Dedifferentiated amniotic fluid mesenchymal stem cell (primary cell): ENCODE data around the gene SCYL2.
"Not testable (repeated sequence)": the region's sequence is repeated elsewhere in the genome, so short reads cannot be mapped to it uniquely, and the experiment has no call there.

ENCODE experiments used
- DNase-seq: peaks from one replicate; pipeline ENCODE4 v3.0.0-alpha.2; 2016; ENCODE audit errors: extremely low spot score

SCYL2 gene, protein sequence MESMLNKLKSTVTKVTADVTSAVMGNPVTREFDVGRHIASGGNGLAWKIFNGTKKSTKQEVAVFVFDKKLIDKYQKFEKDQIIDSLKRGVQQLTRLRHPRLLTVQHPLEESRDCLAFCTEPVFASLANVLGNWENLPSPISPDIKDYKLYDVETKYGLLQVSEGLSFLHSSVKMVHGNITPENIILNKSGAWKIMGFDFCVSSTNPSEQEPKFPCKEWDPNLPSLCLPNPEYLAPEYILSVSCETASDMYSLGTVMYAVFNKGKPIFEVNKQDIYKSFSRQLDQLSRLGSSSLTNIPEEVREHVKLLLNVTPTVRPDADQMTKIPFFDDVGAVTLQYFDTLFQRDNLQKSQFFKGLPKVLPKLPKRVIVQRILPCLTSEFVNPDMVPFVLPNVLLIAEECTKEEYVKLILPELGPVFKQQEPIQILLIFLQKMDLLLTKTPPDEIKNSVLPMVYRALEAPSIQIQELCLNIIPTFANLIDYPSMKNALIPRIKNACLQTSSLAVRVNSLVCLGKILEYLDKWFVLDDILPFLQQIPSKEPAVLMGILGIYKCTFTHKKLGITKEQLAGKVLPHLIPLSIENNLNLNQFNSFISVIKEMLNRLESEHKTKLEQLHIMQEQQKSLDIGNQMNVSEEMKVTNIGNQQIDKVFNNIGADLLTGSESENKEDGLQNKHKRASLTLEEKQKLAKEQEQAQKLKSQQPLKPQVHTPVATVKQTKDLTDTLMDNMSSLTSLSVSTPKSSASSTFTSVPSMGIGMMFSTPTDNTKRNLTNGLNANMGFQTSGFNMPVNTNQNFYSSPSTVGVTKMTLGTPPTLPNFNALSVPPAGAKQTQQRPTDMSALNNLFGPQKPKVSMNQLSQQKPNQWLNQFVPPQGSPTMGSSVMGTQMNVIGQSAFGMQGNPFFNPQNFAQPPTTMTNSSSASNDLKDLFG

DNA sequence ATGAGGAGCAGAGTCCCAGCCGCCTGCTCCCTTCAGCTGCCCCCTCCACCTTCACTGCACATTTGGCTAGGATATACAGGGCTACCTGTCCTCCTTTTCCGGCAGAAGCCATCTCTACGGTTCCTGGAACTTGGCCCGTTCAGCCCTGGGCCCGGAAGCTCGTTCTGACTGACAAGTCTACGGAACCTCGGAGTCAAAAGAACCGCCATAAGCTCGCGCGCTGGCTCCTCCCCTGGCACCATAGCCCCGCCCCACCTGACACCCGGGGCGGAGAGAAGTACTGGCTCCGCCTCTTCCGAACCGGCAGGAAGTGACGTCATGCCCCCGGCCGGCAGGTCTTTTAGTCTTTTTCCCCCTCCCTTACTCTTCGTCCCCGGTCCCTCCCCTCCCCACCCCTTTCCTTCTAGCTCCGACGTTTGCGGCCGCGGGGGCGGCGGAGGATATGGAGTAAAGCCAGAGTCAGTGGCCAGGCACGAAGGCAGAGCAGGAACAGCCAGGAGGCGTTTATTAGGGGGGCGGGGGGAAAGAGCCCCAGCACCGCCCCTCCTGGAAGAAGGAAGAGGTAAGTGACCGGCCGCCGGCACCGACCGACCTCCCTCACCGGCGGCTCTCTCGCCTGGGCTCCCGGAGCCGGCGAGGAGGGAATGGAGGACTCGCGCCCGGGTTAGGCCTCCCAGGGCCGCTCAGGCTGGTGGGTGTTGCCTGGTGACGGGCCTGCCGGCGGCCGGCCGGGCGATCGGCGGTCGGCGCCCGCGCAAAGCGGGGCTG is at the start of gene SCYL2, which contains the start of gene DEPDC4:
Gene SCYL2, plus strand, starts transcription at position 343 of the 768 bp plus-strand sequence. CDS start 15,794 bp downstream, outside the sequence.
Gene DEPDC4, minus strand, starts transcription at position 245 of the 768 bp plus-strand sequence. Its CDS starts 3 bp downstream, at position 242.
- peak; percentile 97 for DNase-seq

DNA sequence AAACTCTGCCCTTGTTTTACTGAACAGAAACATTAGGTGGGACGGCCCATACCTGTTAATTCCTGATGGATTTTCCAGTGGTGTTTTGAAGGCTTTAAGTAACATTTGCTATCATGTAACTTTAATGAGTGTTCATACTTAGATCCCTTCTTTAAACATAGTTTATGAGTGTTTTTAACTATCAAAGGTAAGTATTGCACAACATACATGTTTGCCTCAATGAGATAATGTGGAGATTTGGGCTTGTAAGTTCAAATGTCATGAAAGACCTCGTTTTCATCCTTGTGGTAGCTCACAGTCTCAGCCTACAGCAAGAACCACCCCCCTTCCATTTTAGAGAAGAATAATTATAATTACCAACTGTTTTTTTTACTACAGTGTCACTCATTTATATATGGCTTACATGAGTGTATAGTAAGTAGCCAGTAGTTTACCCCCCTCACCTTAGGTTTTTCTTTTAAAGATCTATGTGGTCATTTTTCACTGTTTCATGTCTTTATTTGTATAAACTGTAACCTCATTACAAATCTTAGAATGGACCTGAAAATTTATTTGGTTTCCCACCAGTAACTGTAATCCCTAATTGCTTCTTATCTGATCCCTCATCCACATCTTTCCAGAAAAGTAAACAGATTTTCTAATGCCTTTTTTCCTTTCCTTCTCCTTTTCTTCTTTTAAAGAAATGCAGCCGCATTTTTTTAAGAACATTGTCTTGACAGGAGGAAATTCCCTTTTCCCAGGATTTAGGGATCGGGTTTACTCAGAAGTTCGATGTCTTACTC is 47.5 kb upstream of the SCYL2 start:
- DNase-seq = no peak

DNA sequence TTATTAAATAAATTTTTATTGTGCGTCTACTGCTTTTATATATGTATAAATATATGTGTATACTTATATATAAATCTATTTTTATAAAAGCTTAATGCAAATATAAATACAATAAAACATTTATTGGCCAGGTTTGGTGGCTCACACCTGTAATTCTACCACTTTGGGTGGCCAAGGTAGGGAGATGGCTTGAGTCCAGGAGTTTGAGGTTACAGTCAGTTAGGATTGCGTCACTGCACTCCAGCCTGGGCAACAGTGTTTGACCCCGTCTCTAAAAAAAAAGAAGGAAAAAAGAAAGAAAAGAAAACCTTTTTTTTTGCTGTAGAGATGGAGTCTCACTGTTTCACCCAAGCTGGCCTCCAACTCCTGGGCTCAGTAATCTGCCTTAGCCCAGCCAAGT is 45.5 kb upstream of the SCYL2 start:
- DNase-seq = no peak

DNA sequence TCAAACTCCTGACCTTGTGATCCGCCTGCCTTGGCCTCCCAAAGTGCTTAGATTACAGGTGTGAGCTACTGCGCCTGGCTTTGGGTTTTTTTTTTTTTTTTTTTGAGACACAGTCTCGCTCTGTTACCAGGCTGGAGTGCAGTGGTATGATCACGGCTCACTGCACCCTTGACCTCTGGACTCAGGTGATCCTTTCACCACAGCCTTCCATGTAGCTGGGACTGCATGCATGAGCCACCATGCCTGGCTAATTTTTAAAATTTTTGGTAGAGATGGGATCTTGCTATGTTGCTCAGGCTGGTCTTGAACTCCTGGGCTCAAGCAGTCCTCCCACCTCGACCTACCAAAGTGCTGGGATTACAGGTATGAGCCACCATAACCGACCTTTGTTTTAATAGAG is 44.8 kb upstream of the SCYL2 start:
- DNase-seq = not testable (repeated sequence)

DNA sequence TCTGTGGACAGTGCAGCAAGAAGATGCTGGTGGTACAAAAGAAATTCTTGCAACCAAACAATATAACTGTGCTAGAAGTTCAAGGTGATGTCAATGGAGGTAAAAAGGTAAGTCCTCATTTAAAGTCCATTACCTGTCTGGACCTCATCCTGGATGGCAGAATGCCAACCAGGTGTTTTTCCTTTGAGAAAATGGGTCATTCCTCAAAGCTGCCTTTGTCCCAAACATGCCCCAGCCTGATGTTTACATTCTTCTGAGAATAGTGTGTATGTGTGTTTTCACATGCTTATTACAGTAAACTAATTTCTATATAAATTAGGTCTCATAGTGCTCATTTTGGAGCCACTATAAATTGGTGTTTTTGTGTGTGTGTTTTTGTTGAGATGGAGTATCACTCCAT is 41.5 kb upstream of the SCYL2 start:
- no peak for DNase-seq

DNA sequence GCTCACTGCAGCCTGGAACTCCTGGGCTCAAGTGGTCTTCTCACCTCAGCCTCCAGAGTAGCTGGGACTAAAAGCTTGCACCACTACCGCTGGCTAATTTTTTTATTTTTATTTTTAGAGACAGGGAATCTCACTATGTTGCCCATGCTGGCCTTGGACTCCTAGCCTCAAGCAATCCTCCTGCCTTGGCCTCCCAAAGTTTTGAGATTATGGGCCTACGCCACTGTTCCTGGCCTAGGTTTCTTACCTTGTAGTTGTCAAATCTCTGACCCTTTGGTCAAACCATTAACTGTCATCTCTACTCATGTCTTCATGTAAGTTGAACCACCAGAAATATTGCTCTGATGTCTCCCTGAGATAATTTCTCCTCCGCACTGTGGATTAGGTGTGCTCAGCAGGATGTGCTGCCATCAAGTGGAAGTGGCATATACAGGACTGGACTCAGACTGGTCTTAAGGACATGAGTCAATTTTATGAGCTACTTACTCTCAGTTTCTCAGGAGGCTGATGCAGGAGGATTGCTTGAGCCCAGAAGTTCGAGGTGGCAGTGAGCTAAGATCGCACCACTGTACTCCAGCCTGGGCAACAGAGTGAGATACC is 37.8 kb upstream of the SCYL2 start:
- DNase-seq = no peak

DNA sequence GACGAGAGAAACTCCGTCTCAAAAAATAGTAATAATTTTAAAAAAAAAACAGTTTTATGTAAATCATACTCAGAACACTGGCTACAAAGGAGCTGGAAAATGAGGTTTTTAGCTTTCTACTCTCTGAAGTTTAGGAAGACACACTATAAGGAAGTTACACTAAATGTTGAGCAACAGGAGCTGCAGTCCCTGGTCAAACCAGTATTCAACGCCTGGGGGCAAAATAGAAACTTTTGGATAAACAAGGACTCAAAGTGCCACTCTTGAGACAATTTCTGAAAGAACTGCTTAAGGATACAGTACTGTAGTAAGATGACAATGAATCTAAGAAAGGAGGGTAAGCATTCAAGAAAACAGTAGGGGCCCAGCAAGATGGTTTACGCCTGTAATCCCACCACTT is 37.1 kb upstream of the SCYL2 start:
- DNase-seq = no peak

DNA sequence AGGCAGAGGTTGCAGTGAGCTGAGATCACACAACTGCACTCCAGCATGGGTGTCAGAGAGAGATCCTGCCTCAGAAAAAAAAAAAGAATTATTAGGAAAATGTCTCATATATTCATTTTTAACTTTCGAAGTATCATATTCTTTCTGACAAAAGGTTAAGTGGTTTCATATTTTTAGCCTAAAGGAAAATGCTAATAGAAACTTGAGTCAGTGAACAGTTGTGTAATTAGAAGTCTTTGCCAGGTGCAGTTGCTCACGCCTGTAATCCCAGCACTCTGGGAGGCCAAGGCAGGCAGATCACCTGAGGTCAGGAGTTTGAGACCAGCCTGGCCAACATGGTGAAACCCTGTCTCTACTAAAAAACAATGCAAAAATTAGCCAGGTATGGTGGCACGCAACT is 35.1 kb upstream of the SCYL2 start:
- not testable (repeated sequence) for DNase-seq

DNA sequence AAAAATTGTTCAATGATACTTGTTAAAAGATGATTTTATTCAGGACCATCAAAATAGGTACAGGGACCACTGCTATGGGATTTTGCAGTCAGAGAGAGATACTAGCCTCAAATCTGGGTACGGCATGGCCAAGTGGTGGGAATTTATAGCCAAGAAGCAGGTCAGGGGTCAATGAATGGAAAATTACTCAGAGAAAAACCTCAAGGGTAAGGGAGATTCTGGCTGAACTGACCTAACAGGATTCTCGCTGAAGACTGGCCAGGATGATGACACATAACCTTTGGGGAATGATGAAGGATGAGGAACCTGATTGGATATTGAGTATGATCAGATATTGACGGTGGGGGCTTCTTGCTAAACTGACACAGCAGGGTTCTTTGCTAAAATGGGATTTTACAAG is 32.8 kb upstream of the SCYL2 start:
- no peak for DNase-seq

DNA sequence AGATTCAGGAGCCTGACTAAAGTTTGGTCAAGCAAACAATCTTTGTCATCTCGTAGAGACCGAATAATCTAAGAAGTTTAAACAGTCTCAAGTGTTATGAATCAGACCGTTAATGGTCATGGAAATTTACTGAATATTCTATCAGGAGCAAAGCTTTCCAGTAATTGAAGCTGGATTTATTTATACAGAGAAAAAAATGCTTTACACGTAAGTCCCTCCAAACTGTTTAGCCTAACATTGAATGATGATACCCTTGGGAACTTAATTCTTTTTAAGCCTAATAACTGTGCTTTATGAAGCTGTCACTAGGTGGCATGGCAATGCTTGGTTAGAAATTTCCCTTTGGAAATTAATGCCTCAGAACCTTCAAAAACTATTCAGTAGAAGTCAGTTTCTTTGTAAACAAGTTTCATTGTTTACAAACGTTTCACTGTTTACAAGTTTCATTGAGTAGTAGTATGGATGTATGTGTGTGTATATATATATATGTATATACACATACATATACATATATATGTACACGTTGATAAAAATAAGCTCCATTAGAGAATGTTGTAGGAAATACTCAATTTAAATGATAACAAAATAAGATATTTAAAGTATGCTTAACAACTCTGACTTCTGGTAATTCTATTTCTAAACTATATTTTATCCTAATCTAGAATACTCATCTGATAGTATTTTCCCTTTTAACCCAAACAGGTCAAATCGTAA is 32.2 kb upstream of the SCYL2 start:
- DNase-seq = peak; percentile 34

DNA sequence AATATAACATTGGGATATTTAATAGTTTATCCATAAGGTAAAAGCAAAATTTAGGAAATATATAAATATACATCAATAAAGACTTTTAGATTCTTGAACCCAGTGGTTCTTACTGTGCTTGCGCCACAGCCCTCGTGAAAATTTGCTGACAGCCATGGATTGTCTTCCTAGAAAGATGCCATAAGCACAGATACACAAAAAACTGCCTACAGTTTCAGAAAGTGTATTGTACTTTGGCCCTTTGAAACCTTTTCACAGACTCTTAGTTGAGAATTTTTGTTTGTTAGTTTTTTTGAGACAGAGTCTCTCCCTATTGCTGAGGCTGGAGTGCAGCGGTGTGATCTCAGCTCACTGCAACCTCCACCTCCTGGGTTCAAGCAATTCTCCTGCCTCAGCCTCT is 28.2 kb upstream of the SCYL2 start:
- DNase-seq = no peak

DNA sequence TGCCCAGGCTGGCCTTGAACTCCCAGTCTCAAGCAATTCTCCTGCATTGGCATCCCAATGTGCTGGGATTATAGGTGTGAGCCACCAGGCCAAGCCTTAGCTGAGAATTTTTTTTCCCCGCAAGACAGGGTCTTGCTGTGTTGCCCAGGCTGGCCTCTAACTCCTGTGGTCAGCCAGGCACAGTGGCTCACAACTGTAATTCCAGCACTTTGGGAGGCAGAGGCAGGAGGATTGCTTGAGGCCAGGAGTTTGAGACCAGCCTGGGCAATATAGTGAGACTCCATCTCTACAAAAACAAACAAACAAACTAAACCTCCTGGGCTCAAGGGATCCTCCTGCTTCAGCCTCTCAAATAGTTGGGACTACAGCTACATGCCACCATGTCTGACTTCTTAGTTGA is 27.4 kb upstream of the SCYL2 start:
- no peak for DNase-seq

DNA sequence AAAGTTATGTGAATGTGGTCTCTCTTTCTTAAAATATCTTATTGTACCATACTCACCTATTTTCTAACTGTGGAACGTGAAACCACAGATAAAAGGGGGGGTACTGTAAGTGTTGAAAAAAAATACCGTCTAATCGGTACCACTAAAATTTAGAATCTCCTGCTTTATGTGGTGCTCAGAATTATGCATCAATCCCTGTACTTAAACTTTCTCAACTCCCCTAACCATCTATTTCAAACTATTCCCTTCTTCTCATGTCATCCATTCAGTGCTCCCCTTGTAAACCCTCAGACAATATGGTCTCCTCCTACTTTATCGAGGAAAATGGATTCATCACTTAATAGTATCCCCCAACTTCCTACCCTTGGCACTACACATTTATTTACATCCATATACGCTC is 23.8 kb upstream of the SCYL2 start:
- no peak for DNase-seq

DNA sequence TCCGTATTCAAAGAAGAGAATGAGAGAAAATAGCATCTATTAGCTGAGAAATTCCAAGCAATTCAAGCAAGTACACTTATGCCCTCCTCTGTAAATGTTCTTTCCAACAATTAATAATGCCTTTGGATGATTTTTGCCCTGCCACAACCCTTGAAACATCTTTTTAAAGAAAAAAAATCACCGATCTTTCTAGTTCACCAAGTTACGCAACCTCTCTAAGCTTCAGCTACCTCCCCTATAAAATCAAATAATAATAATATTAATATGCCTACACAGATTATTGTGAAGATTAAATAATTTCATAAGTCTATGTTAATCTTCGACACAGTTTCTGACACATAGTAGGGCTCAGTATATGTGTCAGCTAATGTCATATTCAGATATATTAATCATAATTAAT is 19.2 kb upstream of the SCYL2 start:
- no peak for DNase-seq

DNA sequence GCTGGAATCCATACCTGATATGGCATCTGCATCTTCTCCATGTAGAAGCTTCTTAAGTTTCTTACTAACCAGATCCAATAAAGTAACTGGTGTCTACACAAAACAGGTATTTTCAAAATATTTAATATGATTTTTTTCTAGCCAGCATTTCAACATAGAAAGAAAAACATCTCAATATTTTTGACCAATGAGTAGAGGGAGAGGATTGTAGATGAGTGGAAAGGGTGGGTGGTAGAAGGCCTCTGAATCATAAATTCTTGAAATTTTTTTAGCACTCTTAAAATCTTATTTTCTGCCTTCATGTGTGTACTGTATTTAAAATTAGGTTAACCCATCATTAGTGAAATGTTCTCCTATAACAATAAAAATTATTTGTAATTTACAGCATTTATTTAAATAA is 18.1 kb upstream of the SCYL2 start:
- peak; percentile 54 for DNase-seq

DNA sequence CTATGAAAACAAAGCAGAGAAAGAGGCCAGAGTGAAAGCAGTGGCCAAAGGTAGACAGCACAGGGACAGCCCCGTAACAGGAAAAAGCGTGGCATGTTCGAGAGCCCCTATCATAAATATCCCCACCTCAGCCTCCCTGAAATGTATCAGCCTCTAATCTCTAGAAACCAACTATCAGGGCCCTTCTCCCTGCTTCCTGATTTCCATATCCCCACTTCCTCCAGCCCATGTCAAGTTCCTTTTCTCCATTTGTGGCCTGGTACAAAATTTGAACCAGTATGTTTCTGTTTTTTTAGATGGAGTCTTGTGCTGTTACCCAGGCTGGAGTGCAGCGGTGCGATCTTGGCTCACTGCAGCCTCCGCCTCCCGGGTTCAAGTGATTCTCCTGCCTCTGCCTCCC is 17.0 kb upstream of the SCYL2 start:
- DNase-seq = no peak

DNA sequence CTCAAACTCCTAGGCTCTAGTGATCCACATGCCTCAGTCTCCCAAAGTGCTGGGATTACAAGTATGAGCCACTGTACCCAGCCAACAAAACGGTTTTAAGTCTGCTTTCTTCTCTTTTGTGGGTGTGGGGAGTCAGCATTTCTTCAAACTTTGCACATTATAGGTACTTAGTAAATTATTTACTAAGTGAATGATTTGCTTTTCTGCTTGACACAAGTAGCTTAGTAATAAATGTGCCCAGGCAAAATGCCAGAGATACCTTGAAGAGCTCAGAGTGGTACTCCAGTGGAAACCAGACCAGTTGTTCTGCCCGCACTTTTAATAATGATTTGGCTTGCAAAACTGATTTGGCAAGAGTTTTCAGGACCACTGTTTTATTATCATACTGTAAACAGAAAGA is 15.1 kb upstream of the SCYL2 start:
- DNase-seq = no peak

DNA sequence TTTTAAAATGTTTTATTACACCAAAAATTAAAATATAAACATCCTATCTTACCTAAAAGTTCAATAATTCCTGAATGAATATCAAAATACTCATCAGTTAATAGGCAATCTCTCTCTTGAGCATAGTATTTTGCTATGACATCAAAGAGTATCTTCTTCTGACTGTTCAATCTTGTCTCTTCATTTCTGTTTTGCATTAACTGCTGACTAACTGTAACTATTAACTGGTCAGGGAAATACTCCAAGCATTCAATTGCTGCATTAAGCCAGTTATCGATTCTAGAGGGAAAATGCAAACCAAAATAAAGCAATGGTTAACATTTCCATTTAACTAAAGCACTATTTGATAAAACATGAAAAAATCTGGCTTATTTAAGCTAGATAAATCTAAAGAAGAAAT is 13.5 kb upstream of the SCYL2 start:
- DNase-seq = no peak

DNA sequence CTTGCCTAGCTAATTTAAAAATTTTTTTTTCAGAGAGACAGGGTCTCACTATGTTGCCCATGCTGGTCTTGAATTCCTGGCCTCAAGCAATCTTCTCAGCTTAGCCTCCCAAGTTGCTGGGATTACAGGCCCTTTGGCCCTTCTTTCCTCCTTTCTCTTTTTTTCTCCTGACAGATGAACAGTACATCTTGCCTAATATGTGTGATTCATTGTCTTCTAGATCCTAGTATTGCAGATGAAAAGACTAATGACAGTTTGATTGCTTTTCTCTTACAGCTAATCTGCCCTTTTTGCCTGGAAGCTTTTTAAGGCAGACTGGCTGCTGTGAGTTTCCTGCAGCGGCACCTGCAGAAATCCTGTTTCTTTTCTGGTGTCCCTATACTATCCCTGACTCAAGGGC is 12.1 kb upstream of the SCYL2 start:
- no peak for DNase-seq

DNA sequence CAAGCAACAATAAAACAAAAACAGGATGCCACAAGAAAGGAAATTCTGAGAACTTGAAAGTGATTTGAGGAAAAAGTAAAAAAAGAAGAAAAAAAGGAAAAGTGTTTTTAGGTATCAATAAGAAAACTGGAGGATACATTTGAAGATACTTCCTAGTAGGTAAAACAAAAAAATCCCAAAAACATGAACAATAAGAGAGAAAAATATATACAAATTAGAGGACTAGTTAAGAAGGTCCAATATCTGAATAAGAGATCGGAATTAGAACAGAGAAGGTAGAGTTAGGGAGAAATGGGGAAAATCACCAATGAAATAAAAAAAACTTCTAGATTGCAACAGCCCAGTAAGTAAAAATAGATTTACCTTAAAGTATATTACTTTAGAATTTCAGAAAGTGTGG is 8.8 kb upstream of the SCYL2 start:
- DNase-seq = no peak
